HG02763 (cell line): Measurements from ENCODE around the gene ADCYAP1R1.

Experiments used
- ATAC-seq: cut with Tn5 transposase; IDR thresholded peaks from one replicate; pipeline ENCODE4 v1.9.1; 2021; ENCODE audit warnings: mild to moderate bottlenecking, moderate library complexity; ENCODE audit not compliant: unreplicated experiment

The ADCYAP1R1 gene

GRCh38 chr7:31082447-31082846 lies 30.3 kb downstream of the ADCYAP1R1 start:
- no peak for ATAC-seq

- no peak for ATAC-seq
Measured at GRCh38 chr7:31083210-31083786, 31.2 kb downstream of the ADCYAP1R1 start.

GRCh38 chr7:31084226-31084625 lies 32.1 kb downstream of the ADCYAP1R1 start:
- ATAC-seq: no peak

- ATAC-seq: no peak
Measured at GRCh38 chr7:31087351-31087750, 35.2 kb downstream of the ADCYAP1R1 start.

GRCh38 chr7:31091924-31092434 lies 39.9 kb downstream of the ADCYAP1R1 start:
- no peak for ATAC-seq

GRCh38 chr7:31092606-31093005 lies 40.5 kb downstream of the ADCYAP1R1 start:
- ATAC-seq: no peak

- no peak for ATAC-seq
Measured at GRCh38 chr7:31093282-31093681, 41.2 kb downstream of the ADCYAP1R1 start.

- ATAC-seq: no peak
Measured at GRCh38 chr7:31094271-31094670, 42.2 kb downstream of the ADCYAP1R1 start.

- no peak for ATAC-seq
Measured at GRCh38 chr7:31095286-31096197, 43.4 kb downstream of the ADCYAP1R1 start.

GRCh38 chr7:31096198-31096876 lies 44.2 kb downstream of the ADCYAP1R1 start:
- no peak for ATAC-seq

GRCh38 chr7:31096877-31097258 lies 44.8 kb downstream of the ADCYAP1R1 start:
- no peak for ATAC-seq

- no peak for ATAC-seq
Measured at GRCh38 chr7:31098642-31099360, 46.7 kb downstream of the ADCYAP1R1 start.

- no peak for ATAC-seq
Measured at GRCh38 chr7:31099451-31100444, 47.6 kb downstream of the ADCYAP1R1 start.

- no peak for ATAC-seq
Measured at GRCh38 chr7:31100445-31100844, 48.3 kb downstream of the ADCYAP1R1 start.

GRCh38 chr7:31100871-31101270 lies 48.8 kb downstream of the ADCYAP1R1 start:
- ATAC-seq: no peak

GRCh38 chr7:31101544-31101943 lies 49.4 kb downstream of the ADCYAP1R1 start:
- no peak for ATAC-seq

- no peak for ATAC-seq
Measured at GRCh38 chr7:31102151-31102972, 50.3 kb downstream of the ADCYAP1R1 start.

- ATAC-seq: no peak
Measured at GRCh38 chr7:31102973-31103850, 51.1 kb downstream of the ADCYAP1R1 start.
